ENCODE measurements around the gene CYP1A2.

DNA sequence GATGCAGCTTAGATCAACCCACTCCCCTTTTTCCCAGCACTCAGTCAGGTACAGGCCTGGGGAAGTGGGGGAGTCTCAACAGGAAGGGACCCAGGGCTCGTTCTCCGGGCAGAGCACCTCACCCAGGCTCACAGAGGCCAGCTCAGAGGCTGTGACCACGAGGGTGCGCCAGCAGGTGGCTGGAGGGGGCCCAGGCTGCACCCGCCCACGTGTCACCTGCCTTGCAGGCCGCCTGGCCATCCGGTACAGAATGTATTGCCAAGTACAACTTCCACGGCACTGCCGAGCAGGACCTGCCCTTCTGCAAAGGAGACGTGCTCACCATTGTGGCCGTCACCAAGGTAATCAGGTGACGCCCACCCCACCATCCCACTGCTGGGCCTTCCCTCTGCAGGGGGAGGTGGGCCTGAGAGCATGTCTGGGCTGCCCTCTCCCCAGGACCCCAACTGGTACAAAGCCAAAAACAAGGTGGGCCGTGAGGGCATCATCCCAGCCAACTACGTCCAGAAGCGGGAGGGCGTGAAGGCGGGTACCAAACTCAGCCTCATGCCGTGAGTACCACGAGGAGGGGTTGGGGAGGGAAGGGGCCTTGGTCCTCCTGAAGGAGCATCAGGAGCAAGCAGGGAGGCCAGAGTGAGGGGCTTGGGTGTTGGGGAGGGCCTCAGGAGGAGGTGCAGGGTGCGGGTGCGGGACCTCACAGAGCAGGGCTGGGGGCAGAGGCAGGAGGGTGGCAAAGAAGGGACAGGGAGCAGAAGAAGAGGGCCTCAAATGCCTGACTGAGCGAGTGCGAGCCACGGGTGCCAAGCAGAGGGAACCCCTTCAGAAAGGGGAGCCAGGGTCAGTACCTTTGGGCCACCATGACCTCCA lies 50.0 kb downstream of the CYP1A2 start:
- TF ChIP-seq CBX1 (IDR thresholded peaks at IDR 0.05; ENCODE audit: low read depth) (no peak), POLR2A (conservative IDR thresholded peaks at IDR 0.05) (no peak), IRF2 (CRISPR knock-in tag; IDR thresholded peaks at IDR 0.05) (no peak)

All from K562 (cell line).